Nephron (organoid): ENCODE results near the gene COBLL1.

Source experiments
- H3K27ac Mint-ChIP-seq, 3 experiments: 2 replicates each; pipeline ENCODE4 v1.8.0; 2020; ENCODE audit warnings: mixed read lengths in 3 of 3, mild to moderate bottlenecking in 2 of 3, moderate library complexity in 1 of 3
- H3K27me3 Mint-ChIP-seq: 2 replicates; pipeline ENCODE4 v1.8.0; 2021; ENCODE audit warnings: low read depth, mild to moderate bottlenecking, moderate library complexity, mixed read lengths
- H3K36me3 Mint-ChIP-seq: 2 replicates; pipeline ENCODE4 v1.8.0; 2020; ENCODE audit warnings: low read depth, mixed read lengths
- H3K4me1 Mint-ChIP-seq: 2 replicates; pipeline ENCODE4 v1.8.0; 2020; ENCODE audit warnings: mixed read lengths
- H3K4me3 Mint-ChIP-seq, 3 experiments: 2 replicates each; pipeline ENCODE4 v1.8.0; 2020; ENCODE audit warnings: mild to moderate bottlenecking in 3 of 3, mixed read lengths in 3 of 3, moderate library complexity in 2 of 3
- H3K9me3 Mint-ChIP-seq: 2 replicates; pipeline ENCODE4 v1.8.0; 2020; ENCODE audit warnings: mixed read lengths
- CTCF ChIP-seq, 3 experiments: fragments of 200-600 bp; sonication (generic); IDR thresholded peaks; one replicate each; pipeline ENCODE4 v1.5.0; 2021; ENCODE audit warnings: antibody characterized with exemption in 3 of 3; ENCODE audit not compliant: unreplicated experiment in 3 of 3

Gene COBLL1, protein sequence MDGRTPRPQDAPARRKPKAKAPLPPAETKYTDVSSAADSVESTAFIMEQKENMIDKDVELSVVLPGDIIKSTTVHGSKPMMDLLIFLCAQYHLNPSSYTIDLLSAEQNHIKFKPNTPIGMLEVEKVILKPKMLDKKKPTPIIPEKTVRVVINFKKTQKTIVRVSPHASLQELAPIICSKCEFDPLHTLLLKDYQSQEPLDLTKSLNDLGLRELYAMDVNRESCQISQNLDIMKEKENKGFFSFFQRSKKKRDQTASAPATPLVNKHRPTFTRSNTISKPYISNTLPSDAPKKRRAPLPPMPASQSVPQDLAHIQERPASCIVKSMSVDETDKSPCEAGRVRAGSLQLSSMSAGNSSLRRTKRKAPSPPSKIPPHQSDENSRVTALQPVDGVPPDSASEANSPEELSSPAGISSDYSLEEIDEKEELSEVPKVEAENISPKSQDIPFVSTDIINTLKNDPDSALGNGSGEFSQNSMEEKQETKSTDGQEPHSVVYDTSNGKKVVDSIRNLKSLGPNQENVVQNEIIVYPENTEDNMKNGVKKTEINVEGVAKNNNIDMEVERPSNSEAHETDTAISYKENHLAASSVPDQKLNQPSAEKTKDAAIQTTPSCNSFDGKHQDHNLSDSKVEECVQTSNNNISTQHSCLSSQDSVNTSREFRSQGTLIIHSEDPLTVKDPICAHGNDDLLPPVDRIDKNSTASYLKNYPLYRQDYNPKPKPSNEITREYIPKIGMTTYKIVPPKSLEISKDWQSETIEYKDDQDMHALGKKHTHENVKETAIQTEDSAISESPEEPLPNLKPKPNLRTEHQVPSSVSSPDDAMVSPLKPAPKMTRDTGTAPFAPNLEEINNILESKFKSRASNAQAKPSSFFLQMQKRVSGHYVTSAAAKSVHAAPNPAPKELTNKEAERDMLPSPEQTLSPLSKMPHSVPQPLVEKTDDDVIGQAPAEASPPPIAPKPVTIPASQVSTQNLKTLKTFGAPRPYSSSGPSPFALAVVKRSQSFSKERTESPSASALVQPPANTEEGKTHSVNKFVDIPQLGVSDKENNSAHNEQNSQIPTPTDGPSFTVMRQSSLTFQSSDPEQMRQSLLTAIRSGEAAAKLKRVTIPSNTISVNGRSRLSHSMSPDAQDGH

GRCh38 chr2:164841719-164842623, at the start of gene COBLL1:
COBLL1 (minus strand) TSS chr2:164841823; CDS start chr2:164841196, 627 bp downstream.
- no peaks in the 10 kb centered on the region for H3K36me3 Mint-ChIP-seq
- H3K27ac Mint-ChIP-seq, result peak within 1 kb of the TSS; percentile 81 to 97 (median 89)
- H3K4me1 Mint-ChIP-seq, result peaks cover 12% of the 10 kb centered on the region

GRCh38 chr2:164890544-164890943, 48.9 kb upstream of the COBLL1 start:
- H3K4me1 Mint-ChIP-seq, result peaks cover 35% of the 10 kb centered on the region
- H3K9me3 Mint-ChIP-seq, result no peaks in the 10 kb centered on the region
- H3K4me3 Mint-ChIP-seq, result peak overlapping the region in 2 of 3 experiments; percentile 22 to 42
- H3K36me3 Mint-ChIP-seq, result no peaks in the 10 kb centered on the region
- peak overlapping the region; percentile 61 to 91 (median 78) for H3K27ac Mint-ChIP-seq
- no peaks in the 10 kb centered on the region for H3K27me3 Mint-ChIP-seq
- no peak for TF ChIP-seq CTCF (IDR thresholded peaks at IDR 0.05; ENCODE audit: unreplicated experiment in 3 of 3)

More at GRCh38 chr2:164841719-164842623, at the start of gene COBLL1:
- TF ChIP-seq CTCF (IDR thresholded peaks at IDR 0.05; ENCODE audit: unreplicated experiment in 3 of 3), result peak; percentile 82 to 85 (median 85)
- Mint-ChIP-seq H3K4me3 (peak within 1 kb of the TSS; percentile 91 to 93 (median 91)), H3K27me3 (peaks cover 45% of the 10 kb centered on the region), H3K9me3 (no peaks in the 10 kb centered on the region)

- no peaks in the 10 kb centered on the region for H3K9me3 Mint-ChIP-seq
- H3K4me1 Mint-ChIP-seq, result peaks cover 35% of the 10 kb centered on the region
- TF ChIP-seq CTCF (IDR thresholded peaks at IDR 0.05; ENCODE audit: unreplicated experiment in 3 of 3), result no peak
- no peak overlapping the region for H3K27ac Mint-ChIP-seq
- H3K4me3 Mint-ChIP-seq, result no peak overlapping the region
- no peaks in the 10 kb centered on the region for H3K27me3 Mint-ChIP-seq
- H3K36me3 Mint-ChIP-seq, result no peaks in the 10 kb centered on the region
These were observed 47.0 kb upstream of the COBLL1 start for GRCh38 chr2:164888592-164888991.

DNA sequence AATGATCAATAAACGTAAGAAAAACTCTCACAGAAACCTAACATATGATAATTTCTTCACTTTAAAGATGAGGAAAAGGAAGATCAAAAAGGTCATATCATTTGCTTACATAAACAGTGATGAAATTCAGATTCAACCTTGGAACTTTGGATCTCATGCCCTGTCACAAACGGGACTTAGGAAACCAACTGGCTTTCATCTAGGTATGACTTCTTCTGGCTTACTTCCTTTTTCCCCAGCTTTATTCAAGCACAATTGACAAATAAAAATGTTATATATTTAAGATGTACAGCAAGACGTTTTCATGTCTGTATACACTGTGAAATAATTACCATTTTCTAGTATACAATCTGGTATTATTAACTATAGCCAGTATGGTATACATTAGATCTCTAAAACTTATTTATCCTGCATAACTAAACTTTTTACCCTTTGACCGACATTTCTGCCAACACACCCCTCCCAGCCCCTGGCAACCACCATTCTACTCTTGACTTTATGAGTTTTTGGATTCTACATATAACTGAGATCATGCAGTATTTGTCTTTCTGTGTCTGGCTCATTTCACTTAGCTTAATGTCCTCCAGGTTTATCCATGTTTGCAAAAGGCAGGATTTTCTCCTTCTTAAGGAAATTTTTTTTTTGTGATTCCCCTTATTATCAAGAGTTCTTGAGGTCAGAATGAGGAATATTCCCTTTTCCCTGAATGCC, 46.0 kb upstream of the COBLL1 start:
- Mint-ChIP-seq H3K4me3 (no peak overlapping the region), H3K9me3 (no peaks in the 10 kb centered on the region), H3K27me3 (no peaks in the 10 kb centered on the region)

More for the DNA sequence above, 46.0 kb upstream of the COBLL1 start:
- Mint-ChIP-seq H3K4me1 (peaks cover 35% of the 10 kb centered on the region), H3K27ac (peak overlapping the region in 1 of 3 experiments; percentile 77), H3K36me3 (no peaks in the 10 kb centered on the region)
- TF ChIP-seq CTCF (IDR thresholded peaks at IDR 0.05; ENCODE audit: unreplicated experiment in 3 of 3), result no peak
